ENCODE data around the gene DDX51. TPM values are rescaled to one million over a fixed set of nuclear protein-coding genes. Genes with fewer than 3 reads are reported as not detected.

The DDX51 gene, protein sequence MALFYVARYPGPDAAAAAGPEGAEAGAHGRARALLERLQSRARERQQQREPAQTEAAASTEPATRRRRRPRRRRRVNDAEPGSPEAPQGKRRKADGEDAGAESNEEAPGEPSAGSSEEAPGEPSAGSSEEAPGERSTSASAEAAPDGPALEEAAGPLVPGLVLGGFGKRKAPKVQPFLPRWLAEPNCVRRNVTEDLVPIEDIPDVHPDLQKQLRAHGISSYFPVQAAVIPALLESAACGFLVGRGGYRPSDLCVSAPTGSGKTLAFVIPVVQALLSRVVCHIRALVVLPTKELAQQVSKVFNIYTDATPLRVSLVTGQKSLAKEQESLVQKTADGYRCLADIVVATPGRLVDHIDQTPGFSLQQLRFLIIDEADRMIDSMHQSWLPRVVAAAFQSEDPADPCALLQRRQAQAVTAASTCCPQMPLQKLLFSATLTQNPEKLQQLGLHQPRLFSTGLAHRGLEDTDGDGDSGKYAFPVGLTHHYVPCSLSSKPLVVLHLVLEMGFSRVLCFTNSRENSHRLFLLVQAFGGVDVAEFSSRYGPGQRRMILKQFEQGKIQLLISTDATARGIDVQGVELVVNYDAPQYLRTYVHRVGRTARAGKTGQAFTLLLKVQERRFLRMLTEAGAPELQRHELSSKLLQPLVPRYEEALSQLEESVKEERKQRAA
- 10 to 100 TPM; 19.2 to 31.4 TPM for total RNA-seq

DNA sequence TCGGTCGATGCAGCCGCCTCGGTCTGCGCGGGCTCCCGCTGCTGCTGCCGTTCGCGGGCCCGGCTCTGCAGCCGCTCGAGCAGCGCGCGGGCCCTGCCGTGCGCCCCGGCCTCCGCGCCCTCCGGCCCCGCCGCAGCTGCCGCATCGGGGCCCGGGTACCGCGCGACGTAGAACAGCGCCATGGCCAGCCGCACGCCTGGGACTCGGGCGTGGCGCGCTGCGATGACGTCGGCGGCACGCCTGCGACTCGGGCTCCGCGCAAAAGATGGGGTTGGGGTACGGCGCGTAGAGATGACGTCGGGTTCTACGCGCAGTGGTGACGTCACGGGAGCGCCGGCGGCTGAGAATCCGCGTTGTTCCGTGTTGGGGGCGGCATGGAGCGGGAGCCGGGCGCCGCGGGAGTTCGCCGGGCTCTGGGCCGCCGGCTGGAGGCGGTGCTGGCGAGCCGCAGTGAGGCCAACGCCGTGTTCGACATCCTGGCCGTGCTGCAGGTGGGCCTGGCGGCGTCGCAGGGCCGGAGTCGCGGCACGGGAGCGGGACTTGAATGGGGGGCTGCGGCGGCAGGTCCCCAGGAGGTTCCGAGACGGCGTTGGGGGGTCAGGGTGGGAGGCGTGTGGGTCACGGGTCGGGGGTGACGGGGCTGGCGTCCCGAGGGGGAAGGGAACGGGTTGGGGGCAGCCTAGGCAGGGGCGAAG lies at the start of gene DDX51, which contains the start of gene NOC4L:
Gene DDX51, minus strand, starts transcription at position 205 of the 695 bp plus-strand sequence. Its CDS starts 23 bp downstream, at position 182.
Gene NOC4L, plus strand, starts transcription at position 343 of the 695 bp plus-strand sequence. Its CDS starts 32 bp downstream, at position 375.
- ChIA-PET POLR2A (no interaction called here), CTCF (interaction anchor here (1.2 kb wide), 1 partner anchor 44 kb away, joined by 4 read pairs; no protein-coding TSS in a partner anchor)
- no peaks in the 10 kb centered on the region for H3K27me3 Mint-ChIP-seq
- peak within 1 kb of the TSS; percentile 86 for H3K27ac Mint-ChIP-seq
- intact Hi-C loops (cut with DNase I, micrococcal nuclease), result loop anchor here in 1 of 2 experiments (1.0 to 10.0 kb wide), 11 partner anchors 45 to 1272 kb away; partner anchors contain the start of genes FBRSL1, PGAM5, PUS1 and RAN
- H3K4me3 Mint-ChIP-seq, result peak within 1 kb of the TSS; percentile 88
- no peaks in the 10 kb centered on the region for H3K9me3 Mint-ChIP-seq (ENCODE audit: low read depth)
- peaks cover 32% of the 10 kb centered on the region for H3K4me1 Mint-ChIP-seq
- DNase-seq (peak; percentile 97), ATAC-seq (peak; percentile 94)
- peaks cover 32% of the 10 kb centered on the region for H3K36me3 Mint-ChIP-seq (ENCODE audit: low read depth)

- Mint-ChIP-seq H3K4me1 (peaks cover 12% of the 10 kb centered on the region), H3K36me3 (ENCODE audit: low read depth) (peaks cover 6% of the 10 kb centered on the region), H3K4me3 (no peak overlapping the region), H3K9me3 (ENCODE audit: low read depth) (peaks cover 11% of the 10 kb centered on the region), H3K27ac (no peak overlapping the region), H3K27me3 (no peaks in the 10 kb centered on the region)
- no peak for DNase-seq
- POLR2A ChIA-PET, result interaction anchor here (0.5 kb wide), 1 partner anchor 497 kb away, joined by 3 read pairs; no protein-coding TSS in a partner anchor
- CTCF ChIA-PET, result no interaction called here
- no peak for ATAC-seq
- intact Hi-C loops (cut with DNase I, micrococcal nuclease), result no loop called here
Observed at GRCh38 chr12:132191715-132192553, 47.8 kb upstream of the DDX51 start.

DNA sequence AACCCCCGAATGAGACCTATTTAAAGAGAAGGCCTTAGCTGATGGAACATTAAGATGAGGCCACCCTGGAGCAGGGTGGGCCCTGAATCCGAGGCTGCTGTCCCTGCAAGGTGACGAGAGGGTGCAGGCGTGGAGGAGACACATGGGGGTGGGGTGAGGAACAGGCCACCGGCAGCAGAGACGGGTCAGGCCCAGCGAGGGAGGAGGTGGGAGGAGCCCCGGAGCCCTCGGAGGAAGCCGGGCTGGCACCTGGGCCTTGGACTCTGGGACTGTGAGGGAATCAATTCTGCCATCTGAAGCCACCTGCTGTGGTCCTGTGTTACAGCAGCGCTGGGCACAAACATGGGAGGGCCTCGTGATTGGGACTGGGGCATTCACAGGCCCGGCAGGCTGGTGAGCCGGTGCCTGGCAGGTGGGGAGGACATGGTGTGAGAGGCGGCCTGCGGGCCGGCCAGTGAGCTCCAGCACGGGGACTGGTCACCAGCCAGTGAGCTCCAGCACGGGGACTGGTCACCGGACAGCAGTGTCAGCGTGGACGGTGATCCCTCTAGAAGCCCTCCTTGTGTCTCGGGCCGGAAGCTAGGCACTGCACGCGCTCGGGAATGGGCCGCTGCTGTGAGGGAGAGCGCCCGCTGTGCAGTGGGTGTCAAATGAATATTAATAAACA lies 46.8 kb upstream of the DDX51 start:
- Mint-ChIP-seq H3K27ac (no peak overlapping the region), H3K27me3 (no peaks in the 10 kb centered on the region), H3K9me3 (ENCODE audit: low read depth) (peaks cover 11% of the 10 kb centered on the region), H3K4me1 (peaks cover 20% of the 10 kb centered on the region), H3K36me3 (ENCODE audit: low read depth) (peaks cover 6% of the 10 kb centered on the region), H3K4me3 (peak overlapping the region; percentile 78)
- DNase-seq (no peak), ATAC-seq (no peak)
- CTCF ChIA-PET, result no interaction called here
- POLR2A ChIA-PET, result no interaction called here
- intact Hi-C loops (cut with DNase I, micrococcal nuclease), result no loop called here

- ChIA-PET POLR2A (interaction anchor here (0.7 to 1.0 kb wide), 2 partner anchors 10 to 36 kb away, joined by 4 read pairs; no protein-coding TSS in a partner anchor), CTCF (no interaction called here)
- H3K4me1 Mint-ChIP-seq, result peaks cover 26% of the 10 kb centered on the region
- peak overlapping the region; percentile 79 for H3K27ac Mint-ChIP-seq
- intact Hi-C loops (cut with DNase I, micrococcal nuclease), result no loop called here
- H3K4me3 Mint-ChIP-seq, result peak overlapping the region; percentile 78
- no peaks in the 10 kb centered on the region for H3K27me3 Mint-ChIP-seq
- peaks cover 11% of the 10 kb centered on the region for H3K9me3 Mint-ChIP-seq (ENCODE audit: low read depth)
- ATAC-seq, result peak; percentile 15
- peaks cover 6% of the 10 kb centered on the region for H3K36me3 Mint-ChIP-seq (ENCODE audit: low read depth)
- DNase-seq, result no peak
Observed at GRCh38 chr12:132190012-132190755, 46.1 kb upstream of the DDX51 start.

DNA sequence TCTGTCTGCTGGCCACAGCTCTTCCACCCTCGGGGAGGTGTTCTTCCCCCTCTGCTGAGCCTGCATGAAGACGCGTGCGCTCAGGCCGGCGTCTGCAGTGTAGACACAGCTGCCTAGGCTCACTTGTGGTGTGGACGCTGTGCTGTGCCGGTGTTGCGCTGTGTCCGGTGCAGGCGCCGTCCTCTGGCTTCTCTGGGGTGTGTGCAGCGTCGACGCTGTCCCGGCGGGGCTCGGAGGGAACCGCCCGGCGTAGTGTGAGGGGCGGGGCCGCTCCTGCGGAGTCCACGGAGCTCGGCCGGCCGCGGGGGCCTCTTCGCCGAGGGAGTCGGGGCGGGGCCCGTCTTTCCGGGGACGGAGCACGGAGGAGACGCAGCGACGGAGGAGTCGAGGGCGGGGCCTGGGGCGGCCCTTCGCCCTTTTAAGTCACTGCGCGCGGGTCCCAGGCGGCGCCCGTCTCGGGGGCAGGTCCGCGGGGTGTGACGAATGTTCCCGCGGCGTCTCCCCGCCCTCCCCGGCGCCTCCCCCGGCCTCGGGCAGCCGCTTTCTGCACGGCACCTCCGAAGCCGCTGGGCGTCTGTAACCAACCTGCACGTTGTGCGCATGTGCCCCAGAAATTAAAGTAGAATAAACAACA lies 45.4 kb upstream of the DDX51 start:
- Mint-ChIP-seq H3K27me3 (no peaks in the 10 kb centered on the region), H3K4me1 (peaks cover 28% of the 10 kb centered on the region), H3K4me3 (peak overlapping the region; percentile 78), H3K9me3 (ENCODE audit: low read depth) (peaks cover 11% of the 10 kb centered on the region), H3K27ac (peak overlapping the region; percentile 79), H3K36me3 (ENCODE audit: low read depth) (peaks cover 6% of the 10 kb centered on the region)
- CTCF ChIA-PET, result interaction anchor here (0.7 to 0.8 kb wide), 3 partner anchors 33 to 561 kb away, joined by 3 to 4 read pairs (median 3); no protein-coding TSS in a partner anchor
- POLR2A ChIA-PET, result interaction anchor here (0.7 to 1.0 kb wide), 2 partner anchors 10 to 36 kb away, joined by 4 read pairs; no protein-coding TSS in a partner anchor
- DNase-seq (peak; percentile 97), ATAC-seq (peak; percentile 95)
- intact Hi-C loops (cut with DNase I, micrococcal nuclease), result loop anchor here in 1 of 2 experiments (1.0 to 5.0 kb wide), 11 partner anchors 35 to 1317 kb away; partner anchors contain the start of genes DDX51, EP400, GOLGA3 and NOC4L

- H3K27ac Mint-ChIP-seq, result peak overlapping the region; percentile 77
- peaks cover 3% of the 10 kb centered on the region for H3K36me3 Mint-ChIP-seq (ENCODE audit: low read depth)
- H3K27me3 Mint-ChIP-seq, result no peaks in the 10 kb centered on the region
- DNase-seq (no peak), ATAC-seq (no peak)
- peaks cover 28% of the 10 kb centered on the region for H3K4me1 Mint-ChIP-seq
- ChIA-PET POLR2A (interaction anchor here (1.0 kb wide), 1 partner anchor 9 kb away, joined by 4 read pairs; no protein-coding TSS in a partner anchor), CTCF (interaction anchor here (0.6 to 0.8 kb wide), 4 partner anchors 33 to 562 kb away, joined by 3 to 4 read pairs (median 4); no protein-coding TSS in a partner anchor)
- intact Hi-C loops (cut with DNase I, micrococcal nuclease), result loop anchor here in 1 of 2 experiments (1.0 to 5.0 kb wide), 11 partner anchors 34 to 1317 kb away; partner anchors contain the start of genes DDX51, EP400, GOLGA3 and NOC4L
- peaks cover 5% of the 10 kb centered on the region for H3K9me3 Mint-ChIP-seq (ENCODE audit: low read depth)
- H3K4me3 Mint-ChIP-seq, result peak overlapping the region; percentile 78
Observed at GRCh38 chr12:132188916-132189325, 44.8 kb upstream of the DDX51 start.

- CTCF ChIA-PET, result interaction anchor here (0.6 kb wide), 1 partner anchor 44 kb away, joined by 4 read pairs; no protein-coding TSS in a partner anchor
- POLR2A ChIA-PET, result no interaction called here
- Mint-ChIP-seq H3K27ac (no peak overlapping the region), H3K36me3 (ENCODE audit: low read depth) (peaks cover 2% of the 10 kb centered on the region), H3K4me3 (peak overlapping the region; percentile 49), H3K4me1 (peaks cover 28% of the 10 kb centered on the region), H3K9me3 (ENCODE audit: low read depth) (peaks cover 2% of the 10 kb centered on the region), H3K27me3 (no peaks in the 10 kb centered on the region)
- intact Hi-C loops (cut with DNase I, micrococcal nuclease), result loop anchor here in 1 of 2 experiments (2.0 to 5.0 kb wide), 4 partner anchors 34 to 1316 kb away; partner anchors contain the start of genes GOLGA3 and RAN
- ATAC-seq (no peak), DNase-seq (no peak)
Observed at GRCh38 chr12:132188451-132188901, 44.4 kb upstream of the DDX51 start.

GRCh38 chr12:132187646-132188450 lies 43.7 kb upstream of the DDX51 start:
- Mint-ChIP-seq H3K4me1 (peaks cover 28% of the 10 kb centered on the region), H3K9me3 (ENCODE audit: low read depth) (no peaks in the 10 kb centered on the region), H3K4me3 (peak overlapping the region; percentile 49), H3K27ac (no peak overlapping the region), H3K27me3 (no peaks in the 10 kb centered on the region), H3K36me3 (ENCODE audit: low read depth) (no peaks in the 10 kb centered on the region)
- CTCF ChIA-PET, result no interaction called here
- intact Hi-C loops (cut with DNase I, micrococcal nuclease), result loop anchor here in 1 of 2 experiments (2.0 to 5.0 kb wide), 4 partner anchors 33 to 1316 kb away; partner anchors contain the start of genes GOLGA3 and RAN
- DNase-seq (no peak), ATAC-seq (no peak)
- POLR2A ChIA-PET, result no interaction called here

Data from activated CD4-positive, alpha-beta T cell treated with anti-CD3 and anti-CD28 coated beads for 36 hours (primary cell).